ENCODE data around the gene KIF6.

The KIF6 gene

DNA sequence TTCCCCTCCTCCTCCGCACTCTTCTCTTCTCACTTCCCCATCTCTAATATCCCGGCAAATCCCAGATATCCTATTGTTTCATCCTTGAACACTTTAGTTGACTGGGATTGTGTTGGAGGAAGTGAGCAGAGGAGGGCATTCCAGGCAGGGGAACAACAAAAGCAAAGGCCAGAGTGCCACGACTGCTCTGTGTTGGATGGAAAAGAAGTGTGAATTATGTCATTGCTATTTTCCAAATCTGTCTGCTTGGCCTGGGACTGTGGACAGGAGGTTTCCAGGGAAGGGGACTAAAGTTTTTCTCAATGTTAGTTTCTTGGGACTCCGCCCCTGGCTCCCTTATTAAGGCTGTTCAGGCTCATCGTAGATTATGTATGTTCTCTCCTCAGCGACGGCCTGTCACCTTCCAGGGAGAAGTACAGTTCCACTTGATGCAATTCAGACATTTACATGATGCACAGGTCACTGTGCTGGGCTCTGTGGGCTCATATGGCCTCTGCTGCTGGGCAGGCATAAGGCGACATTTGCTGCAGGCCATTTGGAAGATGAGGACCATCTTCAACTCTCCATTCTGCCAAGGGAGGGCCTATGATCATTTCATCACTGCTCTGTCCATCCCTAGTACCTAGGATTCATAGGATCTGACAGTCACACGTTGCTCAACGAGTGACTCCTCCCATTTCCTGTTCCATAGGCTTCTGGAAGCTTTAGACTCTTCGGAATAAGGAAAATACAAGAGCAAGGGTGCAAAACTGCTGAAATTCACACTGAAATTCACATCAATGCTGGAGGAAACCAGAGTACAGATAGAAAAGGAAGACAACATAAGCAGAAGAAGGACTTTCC lies 303.6 kb downstream of the KIF6 start:
- no peak overlapping the region for H3K4me3 ChIP-seq (ENCODE audit: low read depth, low read length)
- TF ChIP-seq, protein P1, sequence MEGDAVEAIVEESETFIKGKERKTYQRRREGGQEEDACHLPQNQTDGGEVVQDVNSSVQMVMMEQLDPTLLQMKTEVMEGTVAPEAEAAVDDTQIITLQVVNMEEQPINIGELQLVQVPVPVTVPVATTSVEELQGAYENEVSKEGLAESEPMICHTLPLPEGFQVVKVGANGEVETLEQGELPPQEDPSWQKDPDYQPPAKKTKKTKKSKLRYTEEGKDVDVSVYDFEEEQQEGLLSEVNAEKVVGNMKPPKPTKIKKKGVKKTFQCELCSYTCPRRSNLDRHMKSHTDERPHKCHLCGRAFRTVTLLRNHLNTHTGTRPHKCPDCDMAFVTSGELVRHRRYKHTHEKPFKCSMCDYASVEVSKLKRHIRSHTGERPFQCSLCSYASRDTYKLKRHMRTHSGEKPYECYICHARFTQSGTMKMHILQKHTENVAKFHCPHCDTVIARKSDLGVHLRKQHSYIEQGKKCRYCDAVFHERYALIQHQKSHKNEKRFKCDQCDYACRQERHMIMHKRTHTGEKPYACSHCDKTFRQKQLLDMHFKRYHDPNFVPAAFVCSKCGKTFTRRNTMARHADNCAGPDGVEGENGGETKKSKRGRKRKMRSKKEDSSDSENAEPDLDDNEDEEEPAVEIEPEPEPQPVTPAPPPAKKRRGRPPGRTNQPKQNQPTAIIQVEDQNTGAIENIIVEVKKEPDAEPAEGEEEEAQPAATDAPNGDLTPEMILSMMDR (IDR thresholded peaks at IDR 0.05; ENCODE audit: low read depth, low read length), result no peak

DNA sequence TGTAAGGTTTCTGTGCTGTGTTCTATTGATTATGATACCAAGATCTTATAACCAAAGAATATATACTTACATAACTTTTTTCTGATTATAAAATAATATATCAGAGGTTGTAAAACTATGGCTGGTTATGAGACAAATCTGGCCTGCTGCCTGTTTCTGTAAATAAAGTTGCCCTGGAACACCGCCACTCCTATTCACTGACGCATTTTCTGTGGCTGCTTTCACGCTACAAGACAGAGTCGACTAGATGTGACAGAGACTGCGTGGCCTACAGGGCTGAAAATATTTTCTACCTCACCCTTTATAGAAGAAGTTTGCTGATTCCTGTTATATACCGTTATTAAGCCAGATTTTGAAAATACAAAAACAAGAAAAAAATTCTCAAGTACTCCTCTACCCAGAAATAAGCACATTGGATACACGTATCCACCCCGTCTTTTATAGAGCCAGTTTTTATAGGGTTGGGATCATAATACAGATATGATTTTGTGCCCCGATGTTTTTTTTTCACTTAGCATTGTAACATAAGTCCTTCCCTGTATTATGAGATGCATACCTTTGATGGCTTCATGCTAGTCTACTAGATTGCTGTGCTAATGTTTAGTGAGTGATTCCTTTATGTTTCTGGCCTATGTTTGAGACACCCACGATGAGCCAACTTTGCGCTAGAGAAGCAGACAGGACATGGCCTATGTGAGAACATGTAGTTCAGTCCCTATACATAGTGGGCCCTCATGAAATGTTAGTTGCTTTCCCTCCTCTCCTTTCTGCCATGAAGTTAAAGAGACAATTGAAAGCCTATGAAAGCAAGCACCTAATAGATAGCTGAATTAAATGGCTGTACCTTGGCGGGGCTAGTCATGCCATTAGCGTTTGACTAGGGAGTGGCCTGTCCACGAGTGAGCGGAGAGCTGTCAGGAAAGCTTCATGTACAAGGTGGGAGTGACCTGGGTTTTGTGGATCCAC lies 304.6 kb downstream of the KIF6 start:
- no peak overlapping the region for H3K4me3 ChIP-seq (ENCODE audit: low read depth, low read length)
- TF ChIP-seq, protein P1 (IDR thresholded peaks at IDR 0.05; ENCODE audit: low read depth, low read length), result no peak

DNA sequence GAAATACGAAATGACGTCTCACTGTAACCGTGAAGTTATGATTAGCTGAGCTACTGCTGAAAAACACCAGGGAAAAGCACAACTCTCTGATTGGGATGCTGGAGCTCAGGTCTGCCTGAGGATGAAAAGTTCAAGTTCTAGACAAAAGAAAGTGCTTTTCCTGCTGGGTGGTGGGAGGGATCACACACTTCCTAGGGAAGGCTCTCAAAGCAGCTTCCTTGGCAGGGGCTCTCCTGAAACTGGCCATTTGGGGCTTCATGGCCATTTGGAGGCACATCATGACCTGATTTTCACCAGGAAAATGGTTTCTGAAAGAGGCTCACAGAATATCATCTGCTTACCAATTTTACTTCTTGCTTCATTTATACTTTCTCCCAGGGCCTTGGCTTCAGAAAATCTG lies 305.6 kb downstream of the KIF6 start:
- H3K4me3 ChIP-seq (ENCODE audit: low read depth, low read length), result no peak overlapping the region
- TF ChIP-seq, protein P1 (IDR thresholded peaks at IDR 0.05; ENCODE audit: low read depth, low read length), result no peak

DNA sequence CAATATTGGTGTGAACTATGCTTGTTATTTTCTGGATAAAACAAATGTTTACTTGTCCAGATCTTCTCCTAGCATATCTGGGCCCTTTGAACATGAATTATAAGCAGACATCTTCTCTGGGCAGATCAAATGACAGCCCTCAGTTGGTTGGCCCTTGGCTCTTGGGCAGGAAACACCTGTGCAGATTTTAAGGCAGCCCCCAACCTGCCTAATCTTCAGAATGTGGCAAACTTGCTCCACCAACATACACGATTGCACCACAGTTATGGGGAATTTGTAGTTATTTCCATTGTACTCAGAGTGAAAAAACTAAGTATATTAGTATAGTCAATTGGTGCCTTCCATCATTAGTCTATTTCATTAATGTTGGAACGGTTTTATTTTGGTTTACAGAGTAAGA lies 307.8 kb downstream of the KIF6 start:
- TF ChIP-seq, protein P1 (IDR thresholded peaks at IDR 0.05; ENCODE audit: low read depth, low read length), result no peak
- H3K4me3 ChIP-seq (ENCODE audit: low read depth, low read length), result no peak overlapping the region

DNA sequence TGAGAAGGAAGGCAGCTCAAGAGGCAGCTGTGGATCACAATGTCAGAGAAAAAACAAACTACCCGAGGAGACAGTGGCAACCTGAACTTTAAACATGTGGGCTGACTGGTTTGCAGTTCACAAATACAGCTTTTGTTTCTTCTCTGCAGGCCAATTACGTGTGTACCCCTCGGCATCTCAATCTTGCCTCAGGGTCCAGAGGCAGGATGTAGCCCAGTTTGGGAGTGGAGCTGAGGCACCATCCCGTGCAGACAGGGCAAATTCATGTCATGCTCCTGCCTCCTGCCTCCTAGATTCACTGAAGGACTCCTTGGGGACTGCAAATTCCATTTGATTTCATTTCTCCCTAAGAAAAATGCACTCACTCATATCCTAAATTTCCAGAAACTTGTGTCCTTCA lies 308.5 kb downstream of the KIF6 start:
- no peak overlapping the region for H3K4me3 ChIP-seq (ENCODE audit: low read depth, low read length)
- TF ChIP-seq, protein P1 (IDR thresholded peaks at IDR 0.05; ENCODE audit: low read depth, low read length), result no peak

DNA sequence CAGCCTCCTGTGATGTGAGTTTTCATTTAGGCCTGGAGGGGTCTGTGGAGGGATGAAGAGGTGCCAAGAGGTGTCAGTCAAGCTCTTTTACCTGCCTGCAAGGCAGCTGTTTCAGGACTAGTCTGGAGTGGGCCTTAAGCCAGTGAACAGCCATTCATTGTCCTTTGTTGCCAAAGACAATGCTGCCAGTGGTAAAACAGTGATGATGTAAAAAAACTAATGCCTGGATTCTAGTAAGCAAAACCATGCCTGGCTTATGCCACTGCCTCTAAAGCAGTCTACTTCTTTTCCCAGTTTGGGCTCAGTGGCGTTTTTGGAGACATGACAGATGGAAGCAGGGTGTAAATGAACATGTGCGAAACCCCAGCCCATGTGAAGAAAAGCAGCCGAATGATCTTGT lies 309.2 kb downstream of the KIF6 start:
- TF ChIP-seq, protein P1 (IDR thresholded peaks at IDR 0.05; ENCODE audit: low read depth, low read length), result no peak
- H3K4me3 ChIP-seq (ENCODE audit: low read depth, low read length), result no peak overlapping the region

All from WI38 (cell line).